HFFc6 (cell line): ENCODE results near the gene LRRK1. TPM values are rescaled to one million over a fixed set of nuclear protein-coding genes. Genes with fewer than 3 reads are reported as not detected.

ENCODE experiments used
- DNase-seq: peaks from one replicate; pipeline ENCODE4 v3.0.0-alpha.2; 2018
- H3K27ac Mint-ChIP-seq: 2 replicates; pipeline ENCODE4 v1.8.0; 2020; ENCODE audit warnings: mild to moderate bottlenecking, mixed read lengths
- H3K27me3 Mint-ChIP-seq: 2 replicates; pipeline ENCODE4 v1.8.0; 2021; ENCODE audit warnings: mild to moderate bottlenecking, moderate library complexity, mixed read lengths; ENCODE audit not compliant: insufficient read depth
- H3K36me3 Mint-ChIP-seq: 2 replicates; pipeline ENCODE4 v1.8.0; 2021; ENCODE audit warnings: low read depth, mixed read lengths
- H3K4me1 Mint-ChIP-seq: 2 replicates; pipeline ENCODE4 v1.8.0; 2020; ENCODE audit warnings: low read depth, mixed read lengths
- H3K4me3 Mint-ChIP-seq: 2 replicates; pipeline ENCODE4 v1.8.0; 2020; ENCODE audit warnings: mild to moderate bottlenecking, moderate library complexity, mixed read lengths
- H3K9me3 Mint-ChIP-seq: 2 replicates; pipeline ENCODE4 v1.8.0; 2020; ENCODE audit warnings: mild to moderate bottlenecking, mixed read lengths
- CTCF ChIP-seq: fragments of 200-600 bp; sonication (generic); IDR thresholded peaks from 2 replicates; pipeline ENCODE4 v1.5.0; 2021; ENCODE audit warnings: antibody characterized with exemption, mild to moderate bottlenecking
- total RNA-seq, 6 experiments: library from RNA; stranded (reverse); fragmentation: NEBNext Ultra II Directional; extraction: Animal tissue kit (Norgen Biotek cat#: 25700); gene quantifications; 2 replicates in 1 of 6; 3 replicates in 5 of 6; pipeline ENCODE4 v1.2.3, GENCODE V29; 2021

The LRRK1 gene
- total RNA-seq, 6 experiments from 2014 or later = 11.4 to 14.8 (median 13.5) TPM

DNA sequence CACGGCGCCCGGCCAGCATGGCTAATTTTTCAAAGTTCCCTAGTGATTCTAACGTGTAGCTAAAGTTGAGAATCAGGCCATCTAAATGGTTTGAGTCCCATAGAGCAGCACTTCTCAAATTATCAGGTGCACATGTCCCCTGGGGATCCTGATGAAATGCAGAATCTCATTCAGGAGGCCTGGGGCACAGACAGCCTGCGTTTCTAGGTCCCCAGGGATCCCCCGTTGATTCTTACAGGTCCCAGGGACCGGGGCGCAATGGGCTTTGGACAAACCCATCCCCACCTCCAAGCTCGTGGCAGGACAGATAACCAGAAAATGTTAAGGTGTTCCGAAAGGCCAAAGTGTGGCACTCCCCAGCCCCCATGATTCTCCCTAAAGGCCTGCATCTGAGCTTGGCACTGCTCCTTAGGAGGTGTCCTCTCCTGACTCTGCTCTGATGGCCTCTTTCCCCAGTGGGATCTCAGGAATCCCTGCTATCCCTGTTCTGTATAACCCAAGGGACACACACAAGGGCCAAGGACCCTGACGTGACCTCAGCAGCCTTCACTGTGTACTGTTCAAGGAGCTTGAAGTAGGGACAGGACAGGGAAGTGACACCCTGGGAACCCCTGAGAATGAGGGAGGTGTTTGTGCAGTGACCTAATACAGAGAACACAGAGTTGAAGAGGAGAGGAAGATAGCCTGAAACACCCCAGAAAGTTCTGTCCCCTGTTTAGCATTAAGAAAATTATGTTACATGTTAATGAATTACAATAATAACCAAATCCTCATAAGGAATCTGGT is 8.0 kb downstream of the LRRK1 start:
- no peak overlapping the region for H3K4me3 Mint-ChIP-seq
- H3K27ac Mint-ChIP-seq = no peak overlapping the region
- no peak for TF ChIP-seq CTCF
- H3K4me1 Mint-ChIP-seq = peaks cover 4% of the 10 kb centered on the region
- peaks cover 3% of the 10 kb centered on the region; the same call in 1 of the 2 replicates for H3K27me3 Mint-ChIP-seq
- DNase-seq = no peak
- peaks cover 15% of the 10 kb centered on the region for H3K36me3 Mint-ChIP-seq
- H3K9me3 Mint-ChIP-seq = no peaks in the 10 kb centered on the region

DNA sequence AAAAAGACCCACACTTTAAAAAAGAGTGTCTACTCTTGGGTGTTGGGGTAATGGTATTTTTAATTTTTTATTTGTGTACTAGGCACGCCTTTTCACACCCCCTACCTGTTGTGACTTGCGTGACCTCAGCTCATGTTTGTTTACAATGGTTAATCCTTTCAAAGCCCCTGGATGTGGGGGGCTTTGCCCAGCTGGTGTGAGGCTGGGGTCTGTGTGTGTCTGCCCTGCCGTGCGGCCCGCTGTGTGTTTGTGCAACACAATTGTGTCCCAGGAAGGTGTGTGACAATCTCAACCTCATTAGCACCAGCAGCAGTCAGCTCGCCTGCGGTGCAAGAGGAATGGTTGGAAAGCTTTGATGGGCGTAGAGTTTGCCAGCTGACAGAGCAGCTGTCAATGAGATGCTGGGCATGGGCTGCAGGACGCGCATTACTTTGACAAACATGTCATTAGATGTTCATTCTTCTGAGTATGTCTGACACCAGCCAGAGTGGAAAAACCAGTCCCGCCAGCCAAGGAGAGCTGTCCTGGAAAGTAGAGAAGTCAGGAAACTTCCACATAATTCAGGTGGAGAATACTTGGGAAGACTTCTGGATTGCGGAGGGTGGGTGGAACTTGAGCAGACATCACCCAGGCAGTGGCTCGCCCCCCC is 9.6 kb downstream of the LRRK1 start:
- no peak for TF ChIP-seq CTCF
- DNase-seq = no peak
- Mint-ChIP-seq H3K9me3 (no peaks in the 10 kb centered on the region), H3K36me3 (peaks cover 15% of the 10 kb centered on the region), H3K27me3 (no peaks in the 10 kb centered on the region), H3K4me1 (peaks cover 19% of the 10 kb centered on the region), H3K27ac (no peak overlapping the region), H3K4me3 (no peak overlapping the region)

DNA sequence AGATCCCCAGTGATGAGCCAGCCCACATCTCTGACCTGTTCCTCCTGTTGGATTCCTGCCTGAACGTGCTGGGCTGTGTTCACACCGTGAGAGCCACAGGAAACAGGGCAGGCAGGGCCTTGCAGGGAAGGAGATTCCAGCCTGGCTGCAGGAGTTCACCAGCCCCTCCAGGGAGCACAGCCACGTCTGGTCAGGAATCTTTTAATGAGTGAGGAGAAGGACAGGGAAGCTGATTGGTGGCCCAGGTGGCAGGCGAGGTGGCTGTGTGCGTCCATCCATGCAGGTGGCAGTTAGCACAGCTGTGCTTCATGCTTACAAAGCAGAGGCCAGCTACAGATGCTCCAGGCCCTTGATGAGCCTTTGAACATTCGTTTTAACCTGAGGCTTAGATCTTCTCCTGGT is 10.5 kb downstream of the LRRK1 start:
- H3K27me3 Mint-ChIP-seq = no peaks in the 10 kb centered on the region
- no peaks in the 10 kb centered on the region for H3K9me3 Mint-ChIP-seq
- no peak for DNase-seq
- TF ChIP-seq CTCF = no peak
- peaks cover 15% of the 10 kb centered on the region for H3K36me3 Mint-ChIP-seq
- no peak overlapping the region for H3K4me3 Mint-ChIP-seq
- peaks cover 28% of the 10 kb centered on the region for H3K4me1 Mint-ChIP-seq
- H3K27ac Mint-ChIP-seq = no peak overlapping the region

GRCh38 chr15:100930306-100930848 is 11.2 kb downstream of the LRRK1 start:
- peaks cover 34% of the 10 kb centered on the region for H3K4me1 Mint-ChIP-seq
- no peak for DNase-seq
- no peak overlapping the region for H3K27ac Mint-ChIP-seq
- H3K27me3 Mint-ChIP-seq = no peaks in the 10 kb centered on the region
- H3K36me3 Mint-ChIP-seq = peaks cover 19% of the 10 kb centered on the region
- no peak for TF ChIP-seq CTCF
- no peaks in the 10 kb centered on the region for H3K9me3 Mint-ChIP-seq
- no peak overlapping the region for H3K4me3 Mint-ChIP-seq

DNA sequence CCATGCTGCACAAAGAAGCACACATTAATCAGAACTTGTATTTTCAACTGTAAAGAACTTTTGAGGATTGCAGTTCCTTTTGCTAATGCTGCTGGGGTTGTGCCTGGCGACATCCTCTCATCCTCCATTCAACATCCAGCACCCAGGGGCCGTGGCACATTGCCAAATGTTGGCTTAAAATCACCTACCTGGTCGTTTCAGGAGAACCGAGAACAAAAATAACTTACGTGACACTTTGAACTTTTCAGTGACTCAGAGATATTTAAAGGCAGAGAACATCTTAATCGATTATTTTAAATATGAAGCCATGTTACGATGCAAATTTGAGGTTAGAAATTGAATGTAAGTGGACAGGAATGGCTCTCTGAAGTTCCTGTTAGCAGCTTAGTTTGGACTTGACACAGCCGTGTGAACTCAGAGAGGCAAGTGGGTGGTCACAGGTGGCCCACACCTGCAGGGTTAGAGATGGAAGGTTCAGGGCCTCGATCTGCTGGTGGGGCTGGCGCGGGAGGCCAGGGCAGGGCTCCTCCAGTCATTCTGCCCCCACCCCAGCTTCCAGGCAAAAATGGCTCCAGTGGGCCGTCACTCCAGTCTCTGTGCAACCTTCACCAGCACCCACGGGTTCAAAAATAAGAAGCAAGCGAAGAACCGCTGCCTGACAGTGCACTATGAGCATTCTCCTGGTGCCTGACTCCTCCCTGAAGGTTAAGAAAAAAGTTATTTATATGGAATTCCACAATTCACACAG is 12.2 kb downstream of the LRRK1 start:
- Mint-ChIP-seq H3K36me3 (peaks cover 11% of the 10 kb centered on the region), H3K27me3 (no peaks in the 10 kb centered on the region), H3K9me3 (no peaks in the 10 kb centered on the region), H3K27ac (no peak overlapping the region), H3K4me1 (peaks cover 34% of the 10 kb centered on the region), H3K4me3 (no peak overlapping the region)
- DNase-seq = no peak
- TF ChIP-seq CTCF = no peak
